ENCODE results near the gene STK38. TPM values are rescaled to one million over a fixed set of nuclear protein-coding genes. Genes with fewer than 3 reads are reported as not detected.
A peak's percentile ranks its signal among the peaks of the same experiment; 100 is the strongest.

STK38 gene
- total and polyA plus RNA-seq, 9 of the 15 experiments (the other 6 are each of a cell fraction or from before 2014, with no cell fraction given) = 5.7 to 28.7 (median 19.5) TPM

DNA sequence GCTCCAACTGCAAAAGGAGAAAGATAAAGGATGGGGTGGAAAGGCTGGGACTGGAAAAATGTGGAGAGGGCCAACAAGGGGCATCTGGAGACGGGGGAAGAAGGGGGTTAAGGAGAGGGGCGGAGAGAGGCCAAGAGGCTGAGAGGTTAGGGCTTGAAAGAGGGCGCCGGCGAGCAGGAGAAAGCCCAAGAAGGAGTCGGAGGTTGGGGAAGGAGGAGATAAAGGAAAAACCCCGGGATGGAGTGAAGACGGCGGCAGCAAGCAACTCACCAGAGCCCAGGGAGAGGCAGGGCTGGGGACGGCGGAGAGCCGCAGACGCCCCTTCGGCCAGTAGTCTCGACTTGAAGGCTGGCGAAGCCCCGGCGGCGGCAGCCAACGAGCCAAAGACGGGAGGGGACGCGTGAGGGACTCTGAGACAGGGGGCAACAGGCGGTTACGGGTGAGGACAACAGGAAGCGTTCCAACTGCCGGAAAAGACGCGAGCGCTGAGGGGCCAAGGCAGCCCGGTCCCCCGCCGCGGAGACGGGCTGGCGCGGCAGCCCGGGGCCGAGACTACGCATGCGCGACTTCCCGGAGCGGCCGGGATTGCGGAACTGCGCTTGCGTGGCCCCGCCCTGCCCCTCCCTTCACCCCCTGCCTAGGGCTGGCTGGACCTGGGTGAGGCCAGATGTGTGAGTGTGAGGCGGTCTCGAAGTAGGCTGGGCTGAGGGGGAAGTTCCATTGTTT is at the start of gene STK38 (continued):
- TF ChIP-seq MYC (IDR thresholded peaks at IDR 0.05; ENCODE audit: low read depth, low read length) = peak; percentile 39; the same call in 1 of the 2 replicates
- peak; percentile 29; the same call in 1 of the 2 replicates for TF ChIP-seq MYC (CRISPR knock-in tag; IDR thresholded peaks at IDR 0.05; ENCODE audit: borderline replicate concordance, low read depth)
- TF ChIP-seq PHF20 (IDR thresholded peaks at IDR 0.05; ENCODE audit: partially characterized antibody) = peak; percentile 51
- TF ChIP-seq, protein P1, sequence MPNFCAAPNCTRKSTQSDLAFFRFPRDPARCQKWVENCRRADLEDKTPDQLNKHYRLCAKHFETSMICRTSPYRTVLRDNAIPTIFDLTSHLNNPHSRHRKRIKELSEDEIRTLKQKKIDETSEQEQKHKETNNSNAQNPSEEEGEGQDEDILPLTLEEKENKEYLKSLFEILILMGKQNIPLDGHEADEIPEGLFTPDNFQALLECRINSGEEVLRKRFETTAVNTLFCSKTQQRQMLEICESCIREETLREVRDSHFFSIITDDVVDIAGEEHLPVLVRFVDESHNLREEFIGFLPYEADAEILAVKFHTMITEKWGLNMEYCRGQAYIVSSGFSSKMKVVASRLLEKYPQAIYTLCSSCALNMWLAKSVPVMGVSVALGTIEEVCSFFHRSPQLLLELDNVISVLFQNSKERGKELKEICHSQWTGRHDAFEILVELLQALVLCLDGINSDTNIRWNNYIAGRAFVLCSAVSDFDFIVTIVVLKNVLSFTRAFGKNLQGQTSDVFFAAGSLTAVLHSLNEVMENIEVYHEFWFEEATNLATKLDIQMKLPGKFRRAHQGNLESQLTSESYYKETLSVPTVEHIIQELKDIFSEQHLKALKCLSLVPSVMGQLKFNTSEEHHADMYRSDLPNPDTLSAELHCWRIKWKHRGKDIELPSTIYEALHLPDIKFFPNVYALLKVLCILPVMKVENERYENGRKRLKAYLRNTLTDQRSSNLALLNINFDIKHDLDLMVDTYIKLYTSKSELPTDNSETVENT (CRISPR knock-in tag; IDR thresholded peaks at IDR 0.05) = peak; percentile 93; the same call in 1 of the 2 replicates
- no peak for TF ChIP-seq BHLHE40 (IDR thresholded peaks at IDR 0.05; ENCODE audit: low read length)
- peak; percentile 69; the same call in 1 of the 2 replicates for TF ChIP-seq THRAP3 (IDR thresholded peaks at IDR 0.05; ENCODE audit: borderline replicate concordance)
- TF ChIP-seq, protein P2, sequence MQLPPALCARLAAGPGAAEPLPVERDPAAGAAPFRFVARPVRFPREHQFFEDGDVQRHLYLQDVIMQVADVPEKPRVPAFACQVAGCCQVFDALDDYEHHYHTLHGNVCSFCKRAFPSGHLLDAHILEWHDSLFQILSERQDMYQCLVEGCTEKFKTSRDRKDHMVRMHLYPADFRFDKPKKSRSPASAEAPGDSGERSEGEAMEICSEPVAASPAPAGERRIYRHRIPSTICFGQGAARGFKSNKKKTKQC (CRISPR knock-in tag; IDR thresholded peaks at IDR 0.05) = peak; percentile 77; the same call in 1 of the 2 replicates
- peak; percentile 93 for TF ChIP-seq KLF16 (IDR thresholded peaks at IDR 0.05)
- no peak for TF ChIP-seq RUNX1 (IDR thresholded peaks at IDR 0.05; ENCODE audit: low read depth)
- TF ChIP-seq NFRKB (IDR thresholded peaks at IDR 0.05; ENCODE audit: low read depth) = peak; percentile 25; the same call in 1 of the 2 replicates
- TF ChIP-seq SMARCE1 (IDR thresholded peaks at IDR 0.05) = peak; percentile 82; the same call in 1 of the 2 replicates
- no peak for TF ChIP-seq PTRF (tag; IDR thresholded peaks at IDR 0.05)
- TF ChIP-seq LARP7 (IDR thresholded peaks at IDR 0.05) = peak; percentile 41; the same call in 1 of the 2 replicates
- TF ChIP-seq CCNT2 (IDR thresholded peaks at IDR 0.05; ENCODE audit: borderline replicate concordance, extremely low read depth, insufficient read length, low read depth, low read length) = peak; percentile 72
- TF ChIP-seq TBL1XR1 (IDR thresholded peaks at IDR 0.05; ENCODE audit: low read length in 2 of 2) = peak in 1 of 2 experiments; percentile 20; a peak in 2 of 4 replicates
- peak; percentile 74; the same call in 1 of the 2 replicates for TF ChIP-seq POLR2AphosphoS2 (IDR thresholded peaks at IDR 0.05; ENCODE audit: low read length)
- peak; percentile 55; the same call in 1 of the 2 replicates for TF ChIP-seq NCOA1 (IDR thresholded peaks at IDR 0.05; ENCODE audit: low read depth)
- TF ChIP-seq, protein P3, sequence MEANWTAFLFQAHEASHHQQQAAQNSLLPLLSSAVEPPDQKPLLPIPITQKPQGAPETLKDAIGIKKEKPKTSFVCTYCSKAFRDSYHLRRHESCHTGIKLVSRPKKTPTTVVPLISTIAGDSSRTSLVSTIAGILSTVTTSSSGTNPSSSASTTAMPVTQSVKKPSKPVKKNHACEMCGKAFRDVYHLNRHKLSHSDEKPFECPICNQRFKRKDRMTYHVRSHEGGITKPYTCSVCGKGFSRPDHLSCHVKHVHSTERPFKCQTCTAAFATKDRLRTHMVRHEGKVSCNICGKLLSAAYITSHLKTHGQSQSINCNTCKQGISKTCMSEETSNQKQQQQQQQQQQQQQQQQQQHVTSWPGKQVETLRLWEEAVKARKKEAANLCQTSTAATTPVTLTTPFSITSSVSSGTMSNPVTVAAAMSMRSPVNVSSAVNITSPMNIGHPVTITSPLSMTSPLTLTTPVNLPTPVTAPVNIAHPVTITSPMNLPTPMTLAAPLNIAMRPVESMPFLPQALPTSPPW (CRISPR knock-in tag; IDR thresholded peaks at IDR 0.05) = peak; percentile 95
- TF ChIP-seq ETV5 (CRISPR knock-in tag; IDR thresholded peaks at IDR 0.05; ENCODE audit: low read depth) = peak; percentile 25; the same call in 1 of the 2 replicates
- TF ChIP-seq ARHGAP35 (IDR thresholded peaks at IDR 0.05; ENCODE audit: partially characterized antibody) = peak; percentile 70
- TF ChIP-seq, protein P4, sequence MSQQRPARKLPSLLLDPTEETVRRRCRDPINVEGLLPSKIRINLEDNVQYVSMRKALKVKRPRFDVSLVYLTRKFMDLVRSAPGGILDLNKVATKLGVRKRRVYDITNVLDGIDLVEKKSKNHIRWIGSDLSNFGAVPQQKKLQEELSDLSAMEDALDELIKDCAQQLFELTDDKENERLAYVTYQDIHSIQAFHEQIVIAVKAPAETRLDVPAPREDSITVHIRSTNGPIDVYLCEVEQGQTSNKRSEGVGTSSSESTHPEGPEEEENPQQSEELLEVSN (IDR thresholded peaks at IDR 0.05; ENCODE audit: borderline replicate concordance in 1 of 2, extremely low read depth in 1 of 2, insufficient read depth in 1 of 2, insufficient read length in 1 of 2, low read depth in 1 of 2, low read length in 1 of 2, poor library complexity in 1 of 2, severe bottlenecking in 1 of 2) = peak; percentile 42 to 78
- no peak for TF ChIP-seq CHD2 (IDR thresholded peaks at IDR 0.05; ENCODE audit: low read depth, low read length)

All from K562 (cell line).